Testis (tissue), 2 donors: ENCODE data around the gene DCHS2.

ENCODE experiments used
- CTCF ChIP-seq, 3 experiments: fragments of 450-650 bp in 2 of 3; fragments of 200-600 bp in 1 of 3; sonication (generic) in 1 of 3; IDR thresholded peaks; one replicate each; pipeline ENCODE4 v1.5.1; 2016 to 2019; ENCODE audit warnings: antibody characterized with exemption in 3 of 3, mild to moderate bottlenecking in 2 of 3, moderate library complexity in 1 of 3
- POLR2A ChIP-seq: fragments of 450-650 bp; IDR thresholded peaks from one replicate; pipeline ENCODE4 v1.6.1; 2017; ENCODE audit warnings: antibody characterized with exemption, mild to moderate bottlenecking, moderate library complexity

DNA sequence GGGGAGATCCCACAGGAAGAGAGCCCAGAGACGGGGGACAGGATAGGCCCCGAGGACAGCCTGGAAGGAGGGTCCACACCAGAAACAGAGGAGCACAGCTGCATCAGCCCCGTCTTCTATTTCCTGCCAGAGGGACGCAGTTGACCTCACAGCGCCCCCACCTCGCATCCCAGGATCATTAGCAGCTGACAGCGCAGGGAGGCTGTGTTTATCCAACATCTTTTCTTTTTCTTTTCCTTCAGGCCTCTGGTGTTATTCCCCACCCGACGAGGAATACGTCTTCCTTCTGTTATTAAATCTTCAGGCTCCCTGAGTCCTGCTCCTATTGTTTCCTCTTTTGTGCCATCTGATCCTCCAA lies 75.4 kb downstream of the DCHS2 start:
- TF ChIP-seq CTCF (IDR thresholded peaks at IDR 0.05) (no peak), POLR2A (no peak)
